ENCODE measurements around the gene TSNAXIP1. TPM values are rescaled to one million over a fixed set of nuclear protein-coding genes. Genes with fewer than 3 reads are reported as not detected.

TSNAXIP1 gene
- total RNA-seq, 2 donors from 2014 or later, result 0.13 to 0.30 TPM

DNA sequence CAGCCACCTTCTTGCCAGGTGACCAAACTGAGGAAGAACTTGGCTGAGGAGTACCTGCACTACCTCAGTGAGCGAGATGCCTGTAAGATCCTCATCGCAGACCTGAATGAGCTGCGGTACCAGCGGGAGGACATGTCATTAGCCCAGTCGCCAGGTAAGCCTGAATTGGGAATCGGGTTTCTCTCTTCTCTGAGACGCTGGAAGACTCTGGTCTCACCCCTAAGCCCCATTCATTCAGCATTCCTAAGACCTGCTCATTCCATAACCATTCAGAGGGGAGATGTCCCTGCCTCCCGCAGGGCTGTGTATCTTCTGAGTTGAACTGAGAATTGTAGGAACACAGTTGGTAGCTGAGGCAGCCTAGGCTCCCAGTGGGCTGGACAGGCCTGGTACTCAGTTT is 18.4 kb downstream of the TSNAXIP1 start:
- no peaks in the 10 kb centered on the region for H3K27me3 ChIP-seq
- H3K27ac ChIP-seq, result no peak overlapping the region
- no peak for DNase-seq
- H3K36me3 ChIP-seq, result peaks cover 1% of the 10 kb centered on the region
- no peak overlapping the region for H3K4me3 ChIP-seq
- intact Hi-C loops (cut with DNase I), result no loop called here
- no peak overlapping the region for H3K9ac ChIP-seq (ENCODE audit: low read depth in 2 of 2, low read length in 2 of 2)
- H3K4me1 ChIP-seq, result no peaks in the 10 kb centered on the region
- TF ChIP-seq, protein P1, sequence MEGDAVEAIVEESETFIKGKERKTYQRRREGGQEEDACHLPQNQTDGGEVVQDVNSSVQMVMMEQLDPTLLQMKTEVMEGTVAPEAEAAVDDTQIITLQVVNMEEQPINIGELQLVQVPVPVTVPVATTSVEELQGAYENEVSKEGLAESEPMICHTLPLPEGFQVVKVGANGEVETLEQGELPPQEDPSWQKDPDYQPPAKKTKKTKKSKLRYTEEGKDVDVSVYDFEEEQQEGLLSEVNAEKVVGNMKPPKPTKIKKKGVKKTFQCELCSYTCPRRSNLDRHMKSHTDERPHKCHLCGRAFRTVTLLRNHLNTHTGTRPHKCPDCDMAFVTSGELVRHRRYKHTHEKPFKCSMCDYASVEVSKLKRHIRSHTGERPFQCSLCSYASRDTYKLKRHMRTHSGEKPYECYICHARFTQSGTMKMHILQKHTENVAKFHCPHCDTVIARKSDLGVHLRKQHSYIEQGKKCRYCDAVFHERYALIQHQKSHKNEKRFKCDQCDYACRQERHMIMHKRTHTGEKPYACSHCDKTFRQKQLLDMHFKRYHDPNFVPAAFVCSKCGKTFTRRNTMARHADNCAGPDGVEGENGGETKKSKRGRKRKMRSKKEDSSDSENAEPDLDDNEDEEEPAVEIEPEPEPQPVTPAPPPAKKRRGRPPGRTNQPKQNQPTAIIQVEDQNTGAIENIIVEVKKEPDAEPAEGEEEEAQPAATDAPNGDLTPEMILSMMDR (IDR thresholded peaks at IDR 0.05), result no peak
- no peaks in the 10 kb centered on the region for H3K9me3 ChIP-seq

DNA sequence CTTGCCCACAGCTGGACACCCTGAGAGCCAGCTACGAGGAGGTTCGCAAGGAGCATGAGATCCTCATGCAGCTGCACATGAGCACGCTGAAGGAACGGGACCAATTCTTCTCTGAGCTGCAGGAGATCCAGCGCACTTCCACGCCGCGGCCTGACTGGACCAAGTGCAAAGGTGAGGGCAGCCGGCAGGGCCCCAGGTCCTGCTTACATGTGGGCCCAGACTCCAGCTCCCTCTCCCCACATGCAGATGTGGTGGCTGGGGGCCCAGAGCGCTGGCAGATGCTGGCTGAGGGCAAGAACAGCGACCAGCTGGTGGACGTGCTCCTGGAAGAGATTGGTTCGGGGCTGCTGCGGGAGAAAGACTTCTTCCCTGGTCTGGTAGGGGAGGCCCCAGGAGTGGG is 19.2 kb downstream of the TSNAXIP1 start:
- Histone ChIP-seq H3K4me1 (no peaks in the 10 kb centered on the region), H3K27me3 (no peaks in the 10 kb centered on the region), H3K36me3 (peaks cover 6% of the 10 kb centered on the region), H3K9ac (ENCODE audit: low read depth in 2 of 2, low read length in 2 of 2) (no peak overlapping the region), H3K4me3 (no peak overlapping the region), H3K9me3 (no peaks in the 10 kb centered on the region), H3K27ac (no peak overlapping the region)
- no peak for DNase-seq
- intact Hi-C loops (cut with DNase I), result no loop called here
- TF ChIP-seq, protein P1 (IDR thresholded peaks at IDR 0.05), result no peak

DNA sequence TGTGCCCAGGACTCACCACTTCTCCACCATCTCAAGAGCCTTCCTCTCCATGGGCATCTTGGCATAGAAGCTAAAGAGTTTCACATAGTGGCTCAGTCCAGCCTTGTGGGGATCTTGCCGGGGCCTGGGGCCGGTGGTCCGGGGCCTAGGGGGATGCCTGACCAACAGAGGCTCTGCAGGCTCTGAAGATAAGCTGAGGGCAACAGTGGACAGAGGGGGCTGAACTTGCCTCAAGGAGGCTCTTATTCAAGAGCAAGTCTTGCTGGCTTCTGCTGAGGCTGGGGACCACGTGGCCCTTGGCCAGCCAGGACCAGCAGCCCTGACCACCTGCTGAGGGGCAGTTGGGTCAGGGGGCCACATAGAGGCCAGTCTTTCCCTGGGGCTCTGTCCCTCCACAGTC is 22.0 kb downstream of the TSNAXIP1 start:
- H3K9ac ChIP-seq (ENCODE audit: low read depth in 2 of 2, low read length in 2 of 2), result no peak overlapping the region
- intact Hi-C loops (cut with DNase I), result no loop called here

DNA sequence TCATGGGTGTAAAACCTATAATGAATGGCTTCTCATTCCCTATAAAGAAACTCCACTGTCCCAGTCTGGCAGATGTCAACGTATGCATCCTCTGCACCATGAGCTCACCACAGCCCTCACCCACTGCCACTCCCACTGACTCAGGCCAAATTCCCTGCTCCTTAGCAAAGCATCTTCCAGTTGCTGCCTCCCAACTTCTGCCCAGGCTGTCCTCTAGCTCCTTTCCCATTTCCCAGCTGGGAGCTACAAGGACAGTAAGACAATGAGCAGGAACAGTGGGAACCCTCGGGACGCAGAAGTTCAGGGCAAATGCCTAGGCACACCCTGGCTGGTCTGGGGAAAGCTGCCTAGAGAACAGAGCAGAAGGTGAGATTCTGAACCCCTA is 26.3 kb downstream of the TSNAXIP1 start:
- peak overlapping the region; percentile 74 to 83 for H3K9ac ChIP-seq (ENCODE audit: low read depth in 2 of 2, low read length in 2 of 2)
- peak; percentile 28 for DNase-seq
- TF ChIP-seq, protein P1 (IDR thresholded peaks at IDR 0.05), result no peak
- H3K9me3 ChIP-seq, result no peaks in the 10 kb centered on the region
- H3K27ac ChIP-seq, result no peak overlapping the region
- H3K27me3 ChIP-seq, result no peaks in the 10 kb centered on the region
- intact Hi-C loops (cut with DNase I), result no loop called here
- H3K36me3 ChIP-seq, result peaks cover 14% of the 10 kb centered on the region
- H3K4me1 ChIP-seq, result no peaks in the 10 kb centered on the region
- peak overlapping the region; percentile 86 for H3K4me3 ChIP-seq

More for the DNA sequence above, 22.0 kb downstream of the TSNAXIP1 start:
- Histone ChIP-seq H3K36me3 (peaks cover 14% of the 10 kb centered on the region), H3K27ac (no peak overlapping the region), H3K4me3 (no peak overlapping the region), H3K27me3 (no peaks in the 10 kb centered on the region), H3K9me3 (no peaks in the 10 kb centered on the region), H3K4me1 (no peaks in the 10 kb centered on the region)
- TF ChIP-seq, protein P1 (IDR thresholded peaks at IDR 0.05), result no peak
- no peak for DNase-seq

DNA sequence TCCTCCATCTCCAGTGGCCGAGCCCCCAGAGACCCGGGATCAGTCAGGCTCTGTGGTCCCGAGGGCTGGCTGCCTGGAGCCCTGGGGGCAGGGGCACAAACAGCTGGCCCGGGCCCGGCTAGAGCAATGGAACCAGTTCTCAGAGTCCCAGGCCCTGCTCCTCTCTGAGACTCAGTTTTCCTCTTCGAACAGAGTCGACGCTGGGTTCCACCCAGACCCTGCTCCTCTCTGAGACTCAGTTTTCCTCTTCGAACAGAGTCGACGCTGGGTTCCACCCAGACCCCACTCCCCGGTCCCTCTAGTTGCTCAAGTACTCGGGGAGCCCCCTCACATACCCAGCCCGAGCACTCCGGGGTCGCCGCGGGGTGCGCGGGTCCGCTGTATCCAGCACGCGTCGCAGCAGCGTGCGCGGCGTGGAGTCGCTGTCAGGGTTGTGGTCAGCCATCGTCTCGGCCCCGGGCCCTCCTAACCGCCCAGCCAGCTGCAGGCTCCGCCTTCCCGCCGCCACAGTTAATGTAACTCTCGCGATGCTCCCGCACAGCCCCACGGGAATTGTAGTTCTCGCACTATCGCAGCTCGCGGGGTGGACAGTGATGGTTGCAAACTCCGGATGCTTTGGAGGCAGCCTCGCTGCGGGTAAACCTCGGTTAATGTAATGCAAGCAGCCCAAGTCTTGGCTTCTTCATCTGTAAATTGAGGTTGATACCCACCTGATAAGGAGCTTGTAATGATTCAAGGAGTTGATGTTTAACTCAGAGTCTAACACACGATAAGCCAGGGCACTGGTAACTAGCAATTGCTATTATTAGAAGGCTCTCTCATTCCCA is 26.9 kb downstream of the TSNAXIP1 start:
- H3K27me3 ChIP-seq, result no peaks in the 10 kb centered on the region
- TF ChIP-seq, protein P1 (IDR thresholded peaks at IDR 0.05), result no peak
- peak overlapping the region; percentile 74 to 83 for H3K9ac ChIP-seq (ENCODE audit: low read depth in 2 of 2, low read length in 2 of 2)
- intact Hi-C loops (cut with DNase I), result no loop called here
- no peaks in the 10 kb centered on the region for H3K4me1 ChIP-seq
- peaks cover 14% of the 10 kb centered on the region for H3K36me3 ChIP-seq
- peak overlapping the region; percentile 86 for H3K4me3 ChIP-seq
- H3K27ac ChIP-seq, result no peak overlapping the region
- no peaks in the 10 kb centered on the region for H3K9me3 ChIP-seq
- DNase-seq, result peak; percentile 97
